A549 treated with AZD9567 at 1 μM for 4 hours (cell line): ENCODE measurements around the gene TFEC. TPM values are rescaled to one million over a fixed set of nuclear protein-coding genes. Genes with fewer than 3 reads are reported as not detected.

Source experiments
- total RNA-seq: library from RNA; stranded (reverse); fragments of 200-300 nt; extraction: Qiagen RNA extraction; gene quantifications from 5 replicates; pipeline ENCODE4 v1.2.3, GENCODE V29; 2022; ENCODE audit not compliant: insufficient read depth

The TFEC gene, protein sequence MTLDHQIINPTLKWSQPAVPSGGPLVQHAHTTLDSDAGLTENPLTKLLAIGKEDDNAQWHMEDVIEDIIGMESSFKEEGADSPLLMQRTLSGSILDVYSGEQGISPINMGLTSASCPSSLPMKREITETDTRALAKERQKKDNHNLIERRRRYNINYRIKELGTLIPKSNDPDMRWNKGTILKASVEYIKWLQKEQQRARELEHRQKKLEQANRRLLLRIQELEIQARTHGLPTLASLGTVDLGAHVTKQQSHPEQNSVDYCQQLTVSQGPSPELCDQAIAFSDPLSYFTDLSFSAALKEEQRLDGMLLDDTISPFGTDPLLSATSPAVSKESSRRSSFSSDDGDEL
- 0.02 to 0.05 TPM in 2 of 5 replicates, not detected in the others for total RNA-seq

GRCh38 chr7:116030651-116031276 is at the start of gene TFEC:
TFEC (minus strand) TSS chr7:116030763; CDS start chr7:115984441, 46,322 bp downstream.

Other genes starting within 250 kb of the TFEC start
- 46.1 to 69.6 TPM (median 58.6 TPM) in 5 replicates for gene TES, start 179.8 kb upstream of the TFEC start, total RNA-seq